Purkinje cell (primary cell): ENCODE data around the gene C2orf74. TPM values are rescaled to one million over a fixed set of nuclear protein-coding genes. Genes with fewer than 3 reads are reported as not detected.

Experiments used
- polyA plus RNA-seq: library from polyadenylated mRNA; unstranded; fragments of >200 nt; fragmentation: Nextera tagmentation; gene quantifications from 2 replicates; pipeline ENCODE4 v1.2.1, GENCODE V29; 2014

Gene C2orf74
- polyA plus RNA-seq, result 296 and 302 TPM in 2 replicates

DNA sequence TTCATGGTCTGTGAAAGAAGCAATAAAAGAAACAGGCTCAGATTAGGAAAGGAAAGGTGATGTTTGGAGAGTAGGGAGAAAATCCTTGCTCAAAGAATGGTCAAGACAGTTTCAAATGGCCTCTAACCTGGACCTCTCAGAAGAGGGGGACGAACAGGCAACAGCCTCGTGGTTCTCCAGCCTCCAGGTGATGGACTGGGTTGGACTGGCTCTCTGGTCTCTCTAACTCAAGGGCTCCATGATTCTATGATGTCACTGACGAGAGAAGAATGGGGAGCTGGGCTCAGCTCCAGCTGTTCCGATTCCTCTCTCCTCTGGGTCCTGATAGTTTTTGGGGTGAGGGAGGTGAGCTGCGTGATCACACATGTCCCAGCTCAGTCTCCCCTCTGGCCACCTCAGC lies at the start of gene C2orf74:
Gene C2orf74, plus strand, starts transcription at position 301 of the 400 bp plus-strand sequence. CDS start 327 bp downstream, outside the sequence.

Other genes starting within 250 kb of the C2orf74 start
- gene PEX13, start 144.5 kb upstream of the C2orf74 start, polyA plus RNA-seq, result 10.6 and 10.8 TPM in 2 replicates
- 10.8 and 13.7 TPM in 2 replicates for gene PUS10, start 143.9 kb upstream of the C2orf74 start, polyA plus RNA-seq
- 12.2 and 12.5 TPM in 2 replicates for gene SANBR, start 96.3 kb upstream of the C2orf74 start, polyA plus RNA-seq